Measurements from ENCODE around the gene AHDC1. TPM values are rescaled to one million over a fixed set of nuclear protein-coding genes. Genes with fewer than 3 reads are reported as not detected.

AHDC1 gene
- total and polyA plus RNA-seq, 9 of the 15 experiments (the other 6 are each of a cell fraction or from before 2014, with no cell fraction given) = 0.21 to 36.4 (median 4.7) TPM

- TF ChIP-seq HMGXB4 (CRISPR knock-in tag; IDR thresholded peaks at IDR 0.05) (no peak), NFXL1 (CRISPR knock-in tag; IDR thresholded peaks at IDR 0.05) (no peak), KAT8 (IDR thresholded peaks at IDR 0.05; ENCODE audit: low read depth) (no peak), SNRNP70 (optimal IDR thresholded peaks at IDR 0.05; ENCODE audit: low read depth, low read length) (no peak), POLR2H (tag; IDR thresholded peaks at IDR 0.05; ENCODE audit: low read depth) (no peak), XRCC3 (IDR thresholded peaks at IDR 0.05) (no peak), GTF2F1 (IDR thresholded peaks at IDR 0.05; ENCODE audit: low read depth, low read length) (no peak)
Observed at GRCh38 chr1:27560268-27561123, 43.4 kb downstream of the AHDC1 start (continued).

DNA sequence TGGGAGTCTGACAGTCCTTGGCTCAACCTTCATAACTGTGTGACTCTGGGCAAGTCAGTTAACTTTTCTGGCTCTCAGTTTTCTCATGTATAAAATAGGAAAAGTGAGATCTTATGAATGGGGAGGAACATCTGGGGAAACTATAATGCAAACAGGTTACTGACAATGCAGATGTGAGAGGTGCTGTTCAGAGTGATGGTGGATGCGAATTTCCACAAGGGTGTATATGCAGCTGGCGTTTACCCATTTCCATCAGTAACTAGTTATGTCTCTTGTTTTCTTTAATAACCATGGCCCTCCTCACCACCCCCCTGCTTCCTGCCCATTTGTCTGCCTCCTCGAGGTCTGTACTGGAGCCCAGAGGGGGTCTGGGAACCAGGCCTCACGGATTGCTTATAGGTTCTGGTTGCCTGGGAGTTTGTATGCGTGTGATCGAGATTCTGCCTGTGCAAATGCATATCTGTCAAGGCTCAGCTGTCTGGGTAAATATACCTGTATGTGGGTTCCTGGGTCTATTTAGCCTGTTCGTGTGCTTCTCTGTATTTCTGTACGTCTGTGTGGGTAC, 44.4 kb downstream of the AHDC1 start:
- DNase-seq (ENCODE audit: extremely low read depth in 1 of 4, low spot score in 3 of 4) = no peak
- Histone ChIP-seq H3K4me3 (no peak overlapping the region), H3K79me2 (ENCODE audit: control insufficient read depth, insufficient read depth, low read length) (peaks cover 55% of the 10 kb centered on the region), H3K27ac (ENCODE audit: extremely low read depth, low read depth, low read length) (peak overlapping the region; percentile 41; the same call in 2 of the 3 replicates), H3K9me3 (replicated peaks; ENCODE audit: control insufficient read depth, insufficient read depth, low read depth, low read length) (no peaks in the 10 kb centered on the region), H2AFZ (ENCODE audit: low read depth, low read length) (no peak overlapping the region), H3K4me2 (ENCODE audit: insufficient read depth, low read length) (no peak overlapping the region), H3K9ac (ENCODE audit: insufficient read depth in 1 of 2, low read depth in 2 of 2, low read length in 2 of 2) (peak overlapping the region in 1 of 2 experiments; percentile 82; a peak in 1 of 4 replicates), H3K27me3 (ENCODE audit: control insufficient read depth in 2 of 2, insufficient read depth in 2 of 2, low read length in 2 of 2) (no peaks in the 10 kb centered on the region), H3K36me3 (ENCODE audit: control insufficient read depth, insufficient read depth, low read length) (peaks cover 37% of the 10 kb centered on the region), H3K4me1 (replicated peaks in 1 of 2; ENCODE audit: control insufficient read depth in 2 of 2, insufficient read depth in 2 of 2, low read length in 2 of 2) (peaks cover 84 to 85% of the 10 kb centered on the region in 2 experiments), H3K9me1 (ENCODE audit: control insufficient read depth, insufficient read depth, low read length) (peaks cover 4% of the 10 kb centered on the region), H4K20me1 (replicated peaks; ENCODE audit: control insufficient read depth, insufficient read depth, low read length) (peaks cover 15% of the 10 kb centered on the region; the same call in 1 of the 2 replicates)
- FAIRE-seq = no peak
- ATAC-seq = no peak
- ChIA-PET POLR2A (interaction anchor here (0.5 to 3.3 kb wide), 7 partner anchors 8 to 421 kb away, joined by 3 to 29 read pairs (median 3); no protein-coding TSS in a partner anchor), CTCF (ENCODE audit: low intra/inter-chr PET ratio) (no interaction called here)
- intact Hi-C loops (cut with micrococcal nuclease) = loop anchor here (5.0 kb wide), 2 partner anchors 103 to 167 kb away; partner anchors contain the start of gene GPR3
- no TSS peak for BruUV-seq (replicated peaks)
- in situ Hi-C loops (cut with MboI) = loop anchor here (5.0 to 10.0 kb wide), 2 partner anchors 45 to 103 kb away; partner anchors contain the start of gene AHDC1
- WGBS (ENCODE audit: insufficient coverage, low coverage, missing lambda C conversion rate) = 85% methylated on average over 8 of the region's 8 CpGs
- TF ChIP-seq PRDM10 (IDR thresholded peaks at IDR 0.05; ENCODE audit: partially characterized antibody) (peak; percentile 63), KDM1A (IDR thresholded peaks at IDR 0.05) (peak in 1 of 2 experiments; percentile 9; a peak in 1 of 4 replicates)

Data from K562 (cell line).